NK-92 (cell line): ENCODE data around the gene TMBIM4.
"Not testable (repeated sequence)": the region's sequence is repeated elsewhere in the genome, so short reads cannot be mapped to it uniquely, and the experiment has no call there.

Source experiments
- DNase-seq: peaks from one replicate; lab custom pipeline; 2025; ENCODE audit not compliant: unreplicated experiment; lab: John Stamatoyannopoulos, UW

Gene TMBIM4

DNA sequence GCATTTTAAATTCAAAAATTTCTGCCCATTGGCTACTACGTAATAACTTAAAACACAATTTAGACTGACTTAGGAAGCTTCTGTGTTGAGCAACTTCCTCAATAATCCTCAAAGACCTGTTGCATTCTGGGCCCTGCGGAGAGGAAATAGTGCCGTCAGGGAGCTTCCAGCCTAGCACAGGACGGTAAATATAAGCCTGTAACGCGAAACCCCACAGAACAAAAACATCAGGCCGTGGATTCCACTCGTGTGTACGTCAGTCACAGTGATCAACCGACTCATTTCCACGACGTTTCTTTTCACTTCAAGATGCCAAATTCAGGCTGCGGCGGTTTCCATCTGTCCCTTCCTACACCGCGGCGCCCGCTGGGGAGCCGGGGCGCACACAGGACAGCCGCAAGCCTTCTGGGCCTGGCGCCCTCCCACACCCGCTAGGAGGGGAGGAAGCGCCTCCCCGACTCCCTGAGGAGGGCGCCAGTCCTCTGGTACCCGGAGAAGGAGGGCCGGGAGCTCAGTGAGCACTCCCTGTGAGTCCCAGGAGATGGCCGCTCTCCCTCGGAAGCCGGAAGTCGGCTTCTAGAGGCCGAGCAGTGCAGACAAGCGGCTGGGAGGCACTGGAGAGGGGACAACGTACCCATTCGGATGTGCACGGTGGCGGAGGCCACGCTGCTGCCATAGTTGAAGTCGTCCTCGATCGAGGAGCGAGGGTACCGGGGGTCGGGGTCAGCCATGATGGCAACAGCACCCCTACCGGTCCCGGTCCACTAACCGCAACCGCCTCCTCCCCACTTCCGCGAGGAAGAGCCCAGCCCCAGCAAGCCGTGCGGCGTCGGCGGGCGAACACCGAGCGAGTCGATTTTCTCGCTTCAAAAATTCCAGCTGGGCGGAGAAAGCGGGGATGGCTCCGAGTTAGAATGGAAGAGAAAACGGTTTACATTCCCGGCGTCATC lies at the start of gene TMBIM4:
Gene TMBIM4 (minus strand): TSS at position 776 of the 950 bp plus-strand sequence. CDS start 45 bp downstream, at position 731.
- DNase-seq = peak; percentile 6

GRCh38 chr12:66217342-66217917 lies 47.6 kb upstream of the TMBIM4 start:
- DNase-seq = no peak

DNA sequence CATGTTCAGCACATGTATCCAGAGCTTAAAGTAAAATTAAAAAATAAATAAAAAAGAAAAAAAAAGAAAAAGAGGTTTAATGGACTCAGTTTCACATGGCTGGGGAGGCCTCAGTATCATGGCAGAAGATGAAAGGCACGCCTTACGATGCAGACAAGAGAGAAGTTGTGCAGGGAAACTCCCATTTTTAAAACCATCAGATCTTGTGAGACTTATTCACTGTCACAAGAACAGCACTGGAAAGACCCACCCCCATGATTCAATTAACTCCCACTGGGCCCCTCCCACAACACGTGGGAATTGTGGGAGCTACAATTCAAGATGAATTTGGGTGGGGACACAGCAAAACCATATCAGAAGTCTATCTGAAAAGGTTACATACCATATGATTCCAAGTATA lies 43.2 kb upstream of the TMBIM4 start:
- DNase-seq = not testable (repeated sequence)

- not testable (repeated sequence) for DNase-seq
Observed at GRCh38 chr12:66211573-66211972, 41.8 kb upstream of the TMBIM4 start.

DNA sequence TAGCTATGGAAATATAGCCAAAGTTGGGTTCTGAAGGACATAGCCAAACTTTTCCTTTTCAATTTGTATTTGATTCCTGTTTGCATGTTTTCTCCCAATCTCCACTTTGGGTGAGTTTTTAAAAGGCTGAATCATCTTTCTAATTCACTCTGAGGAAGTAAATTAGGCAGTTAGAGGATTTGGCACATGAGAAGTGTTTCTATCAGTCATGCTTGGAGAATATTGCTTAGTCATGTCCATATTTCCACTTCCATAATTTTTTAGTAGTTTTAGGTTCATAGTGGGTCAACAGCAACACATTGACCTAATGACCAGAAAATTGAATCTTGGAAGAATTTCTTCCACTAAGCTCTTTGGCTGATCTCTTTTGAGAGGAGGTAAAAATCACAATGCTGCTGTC lies 41.0 kb upstream of the TMBIM4 start:
- no peak for DNase-seq

GRCh38 chr12:66206141-66206540 lies 36.3 kb upstream of the TMBIM4 start:
- DNase-seq = no peak

GRCh38 chr12:66203820-66204219 lies 34.0 kb upstream of the TMBIM4 start:
- DNase-seq = no peak

DNA sequence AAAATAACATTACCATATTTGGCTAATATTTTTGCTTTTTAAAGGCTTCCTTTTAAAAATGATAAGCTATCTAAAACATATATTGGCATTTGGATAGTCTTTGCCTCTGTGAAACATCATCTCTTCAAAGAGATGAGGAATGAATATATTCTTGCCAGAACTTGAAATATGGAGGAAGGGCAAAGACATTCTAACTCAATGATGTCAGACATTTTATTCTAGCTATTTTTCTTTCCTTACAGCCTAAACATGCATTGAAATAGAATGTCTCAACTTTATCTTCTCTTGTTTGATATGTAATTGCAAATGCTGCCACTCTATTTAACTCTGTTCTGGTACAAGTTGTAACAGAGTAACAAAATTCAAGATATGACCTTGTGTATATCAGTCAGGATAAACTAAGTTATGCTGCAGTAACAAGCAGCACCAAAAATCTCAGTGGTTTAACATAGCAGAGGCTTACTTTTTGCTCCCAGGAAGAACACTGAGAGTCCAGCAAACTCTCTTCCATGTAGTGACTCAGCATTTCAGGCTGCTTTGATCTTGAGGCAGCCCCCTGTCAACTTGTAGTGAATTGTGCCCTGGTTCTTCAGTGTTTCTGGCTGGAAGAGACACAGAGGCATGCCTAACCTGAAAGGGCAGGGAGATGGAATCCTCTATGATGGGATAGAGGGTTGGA lies 30.2 kb upstream of the TMBIM4 start:
- DNase-seq = no peak

DNA sequence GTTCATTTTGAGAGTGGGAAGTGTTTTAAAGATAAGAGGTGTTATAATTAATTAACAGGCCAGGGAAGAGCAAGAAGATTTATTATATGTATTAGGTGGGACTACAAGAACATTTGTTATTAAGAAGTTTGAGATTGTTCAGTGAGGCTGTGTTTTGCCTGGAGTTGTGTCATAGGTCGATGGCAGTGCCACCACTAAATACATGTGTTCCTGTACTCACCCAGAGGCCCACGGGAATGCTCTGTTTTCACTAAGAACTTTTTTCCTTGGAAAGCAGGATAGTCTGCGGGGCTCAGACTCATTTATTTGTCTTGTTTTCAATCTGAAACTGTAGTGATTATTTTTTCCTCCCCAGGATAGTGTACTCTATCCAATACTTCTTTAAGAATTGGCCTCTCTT lies 29.3 kb upstream of the TMBIM4 start:
- no peak for DNase-seq

GRCh38 chr12:66197495-66197921 lies 27.7 kb upstream of the TMBIM4 start:
- DNase-seq = no peak

- DNase-seq = no peak
Observed at GRCh38 chr12:66196806-66197205, 27.0 kb upstream of the TMBIM4 start.

DNA sequence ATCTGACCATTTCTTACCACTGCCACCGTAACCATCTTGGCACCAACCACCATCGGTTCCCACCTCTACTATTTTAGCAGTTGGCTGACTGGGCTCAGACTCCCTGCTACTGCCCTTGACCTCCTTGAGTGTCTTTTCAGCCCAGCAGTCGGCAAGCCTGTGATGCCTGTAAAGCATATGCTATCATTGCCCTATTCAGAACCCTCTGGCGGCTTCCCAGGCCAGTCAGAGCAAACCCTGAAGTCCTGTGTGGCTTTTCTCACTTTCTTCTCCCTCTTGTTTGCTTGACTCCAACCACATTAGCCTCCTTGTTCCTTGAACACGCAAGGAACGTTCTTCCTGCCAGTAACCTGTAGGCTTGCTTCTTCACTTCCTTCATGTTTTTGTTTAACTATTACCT lies 25.4 kb upstream of the TMBIM4 start:
- no peak for DNase-seq

- no peak for DNase-seq
Observed at GRCh38 chr12:66194122-66194521, 24.3 kb upstream of the TMBIM4 start.

DNA sequence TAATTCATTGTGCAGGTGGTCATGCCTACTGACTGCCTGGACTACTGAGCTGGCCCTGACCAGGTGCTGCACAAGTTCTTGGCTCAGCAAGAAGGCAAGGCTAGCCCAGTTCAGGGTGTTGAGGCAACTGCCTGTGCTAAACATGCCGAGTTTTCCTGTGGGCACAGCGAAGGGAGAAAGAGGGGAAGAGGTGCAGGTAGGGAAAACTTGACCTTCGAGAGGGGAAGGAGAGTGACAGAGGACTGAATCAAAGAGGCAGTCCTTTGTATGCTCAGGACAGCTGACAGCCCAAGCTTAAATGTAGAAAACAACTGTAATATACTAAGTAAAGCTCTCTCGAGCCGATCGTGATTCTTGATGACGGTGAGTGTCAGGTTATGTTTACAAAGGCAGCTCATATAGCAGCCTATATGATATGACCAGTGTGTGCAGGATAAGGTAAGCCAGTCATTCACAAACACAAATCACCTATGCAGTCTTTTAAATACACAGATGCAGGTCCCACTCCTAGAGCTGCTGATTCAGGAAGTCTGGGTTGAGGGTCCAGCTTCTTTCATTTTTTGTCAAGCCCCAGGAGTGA lies 21.8 kb upstream of the TMBIM4 start:
- DNase-seq = no peak

- no peak for DNase-seq
Observed at GRCh38 chr12:66190519-66191370, 20.9 kb upstream of the TMBIM4 start.

- DNase-seq = no peak
Observed at GRCh38 chr12:66189889-66190288, 20.1 kb upstream of the TMBIM4 start.

DNA sequence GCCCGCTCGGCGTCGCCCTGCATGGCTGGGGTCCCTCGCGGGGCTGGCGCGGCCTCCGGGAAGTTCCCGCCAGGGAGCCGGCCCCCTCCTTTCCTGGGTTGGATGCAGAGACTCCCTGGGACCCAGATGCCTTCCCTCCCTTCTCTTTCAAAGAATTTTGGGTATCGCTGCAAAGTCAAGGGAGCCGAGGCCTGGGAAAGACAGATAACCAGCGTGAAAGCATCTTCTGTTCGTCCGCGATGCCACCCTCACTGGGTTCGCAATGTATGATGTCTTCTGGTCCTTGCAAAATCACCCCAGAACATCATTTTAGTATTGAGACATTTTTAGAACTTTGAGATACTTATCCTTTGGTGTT lies 19.7 kb upstream of the TMBIM4 start:
- no peak for DNase-seq

DNA sequence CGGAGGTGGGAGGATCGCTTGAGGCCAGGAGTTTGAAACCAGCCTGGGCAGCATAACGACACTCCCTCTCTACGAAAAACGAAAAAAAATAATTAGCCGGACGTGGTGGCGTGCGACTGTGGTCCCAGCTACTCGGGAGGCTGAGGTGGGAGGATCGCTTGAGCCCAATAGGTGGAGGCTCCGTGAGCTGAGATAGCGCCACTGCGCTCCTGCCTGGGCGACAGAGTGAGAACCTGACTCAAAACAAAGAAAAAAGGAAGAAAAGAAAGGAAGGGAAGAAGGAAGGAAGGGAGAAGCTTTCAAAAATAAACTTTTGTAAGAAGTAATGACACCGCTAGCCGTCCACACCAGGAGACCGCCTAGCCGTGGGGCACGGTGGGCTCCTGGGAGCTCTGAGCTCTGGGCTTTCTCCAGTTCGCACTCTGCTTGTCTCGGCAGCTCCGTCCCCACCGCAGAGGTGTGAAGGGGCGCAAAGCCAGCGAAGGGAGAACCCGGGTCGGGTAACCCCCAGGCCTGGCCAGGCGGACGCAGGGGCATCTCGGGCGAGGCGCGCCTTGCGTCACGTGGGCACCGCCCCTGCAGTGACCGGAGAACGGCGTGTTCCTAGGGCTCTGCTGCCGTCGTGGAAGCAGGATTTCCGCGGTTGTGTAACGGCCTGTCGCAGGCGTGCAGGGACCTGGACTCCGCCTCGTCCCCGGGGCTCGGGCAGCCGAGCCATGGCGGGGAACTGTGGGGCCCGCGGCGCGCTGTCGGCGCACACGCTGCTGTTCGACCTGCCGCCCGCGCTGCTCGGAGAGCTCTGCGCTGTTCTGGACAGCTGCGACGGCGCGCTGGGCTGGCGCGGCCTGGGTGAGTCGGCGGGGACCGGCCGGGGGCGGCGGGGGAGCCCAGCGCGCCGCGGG lies 19.0 kb upstream of the TMBIM4 start, which contains the start of gene IRAK3:
Gene IRAK3 (plus strand): TSS at position 631 of the 902 bp plus-strand sequence. CDS start 86 bp downstream, at position 717.
- no peak for DNase-seq

- DNase-seq = no peak
Observed at GRCh38 chr12:66187821-66188220, 18.0 kb upstream of the TMBIM4 start.
